ENCODE results near the gene MYL9. TPM values are rescaled to one million over a fixed set of nuclear protein-coding genes. Genes with fewer than 3 reads are reported as not detected.

The MYL9 gene
- total RNA-seq, 6 donors from 2014 or later: 79.6 to 425 (median 169) TPM

DNA sequence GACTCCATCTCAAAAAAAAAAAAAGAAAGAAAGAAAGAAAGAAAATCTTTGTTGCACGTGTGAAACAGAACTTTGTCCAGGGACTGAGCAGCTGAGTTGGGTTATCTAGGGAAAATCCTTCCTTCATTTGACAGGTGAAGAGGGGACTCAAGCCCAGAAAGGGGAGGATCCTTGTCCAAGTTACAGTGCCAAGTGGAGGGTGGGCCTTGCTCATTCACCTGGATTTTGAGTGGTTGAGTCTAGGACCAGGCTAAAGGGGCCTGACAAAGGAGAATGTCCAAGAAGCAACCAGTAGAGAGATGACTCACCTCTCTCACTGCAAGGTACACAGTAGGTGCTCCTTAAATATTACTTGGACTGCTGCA is 34.7 kb downstream of the MYL9 start:
- Histone ChIP-seq H3K36me3 (peaks cover 0 to 21% (median 19%) of the 10 kb centered on the region in 4 donors), H3K27me3 (no peaks in the 10 kb centered on the region), H3K9me3 (no peaks in the 10 kb centered on the region), H3K4me3 (no peak overlapping the region), H3K27ac (peak overlapping the region in 2 of 4 donors; percentile 90 to 91), H3K4me1 (peaks cover 19 to 37% (median 23%) of the 10 kb centered on the region in 4 donors)
- 40 to 53% methylated on average over 1 of the region's 1 CpG for WGBS, 2 donors
- ATAC-seq (ENCODE audit: low FRiP score in 2 of 2) (no peak), DNase-seq (no peak)
- TF ChIP-seq, protein P1, sequence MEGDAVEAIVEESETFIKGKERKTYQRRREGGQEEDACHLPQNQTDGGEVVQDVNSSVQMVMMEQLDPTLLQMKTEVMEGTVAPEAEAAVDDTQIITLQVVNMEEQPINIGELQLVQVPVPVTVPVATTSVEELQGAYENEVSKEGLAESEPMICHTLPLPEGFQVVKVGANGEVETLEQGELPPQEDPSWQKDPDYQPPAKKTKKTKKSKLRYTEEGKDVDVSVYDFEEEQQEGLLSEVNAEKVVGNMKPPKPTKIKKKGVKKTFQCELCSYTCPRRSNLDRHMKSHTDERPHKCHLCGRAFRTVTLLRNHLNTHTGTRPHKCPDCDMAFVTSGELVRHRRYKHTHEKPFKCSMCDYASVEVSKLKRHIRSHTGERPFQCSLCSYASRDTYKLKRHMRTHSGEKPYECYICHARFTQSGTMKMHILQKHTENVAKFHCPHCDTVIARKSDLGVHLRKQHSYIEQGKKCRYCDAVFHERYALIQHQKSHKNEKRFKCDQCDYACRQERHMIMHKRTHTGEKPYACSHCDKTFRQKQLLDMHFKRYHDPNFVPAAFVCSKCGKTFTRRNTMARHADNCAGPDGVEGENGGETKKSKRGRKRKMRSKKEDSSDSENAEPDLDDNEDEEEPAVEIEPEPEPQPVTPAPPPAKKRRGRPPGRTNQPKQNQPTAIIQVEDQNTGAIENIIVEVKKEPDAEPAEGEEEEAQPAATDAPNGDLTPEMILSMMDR (IDR thresholded peaks at IDR 0.05): no peak
- no peak for TF ChIP-seq POLR2AphosphoS5 (IDR thresholded peaks at IDR 0.05)
- TF ChIP-seq POLR2A (IDR thresholded peaks at IDR 0.05): no peak
- no peak for TF ChIP-seq EP300 (IDR thresholded peaks at IDR 0.05)

DNA sequence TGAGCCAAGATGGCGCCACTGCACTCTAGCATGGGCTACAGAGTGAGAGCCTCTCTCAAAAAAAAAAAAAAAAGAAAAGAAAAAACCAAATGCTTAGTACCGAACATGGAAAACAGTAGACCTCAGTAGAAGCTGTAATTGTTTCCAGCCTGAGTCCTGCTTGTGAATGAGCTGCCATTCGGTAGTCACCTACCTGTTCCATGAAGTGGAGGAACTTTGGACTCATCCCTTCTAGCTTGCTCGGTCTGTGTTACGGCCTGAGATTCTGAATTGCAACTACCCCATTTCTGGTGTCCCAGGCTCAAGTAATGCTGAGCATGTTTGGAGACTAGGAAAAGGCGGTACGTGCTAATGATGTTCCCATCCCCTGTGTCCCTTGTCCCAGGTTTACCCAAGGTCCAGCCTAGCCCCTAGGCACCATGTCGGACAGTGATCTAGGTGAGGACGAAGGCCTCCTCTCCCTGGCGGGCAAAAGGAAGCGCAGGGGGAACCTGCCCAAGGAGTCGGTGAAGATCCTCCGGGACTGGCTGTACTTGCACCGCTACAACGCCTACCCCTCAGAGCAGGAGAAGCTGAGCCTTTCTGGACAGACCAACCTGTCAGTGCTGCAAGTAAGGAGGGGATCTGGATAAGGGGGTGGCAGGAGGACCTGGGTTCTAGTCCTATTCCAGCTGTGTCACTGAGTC is 37.2 kb downstream of the MYL9 start:
- WGBS, 2 donors: 90 to 98% methylated on average over 14 to 15 of the region's 15 CpGs
- no peaks in the 10 kb centered on the region for H3K9me3 ChIP-seq
- ATAC-seq (ENCODE audit: low FRiP score in 2 of 2) (no peak), DNase-seq (no peak)
- H3K27ac ChIP-seq: no peak overlapping the region
- H3K4me1 ChIP-seq: peaks cover 15 to 25% (median 20%) of the 10 kb centered on the region in 4 donors
- TF ChIP-seq, protein P1 (IDR thresholded peaks at IDR 0.05): no peak
- TF ChIP-seq POLR2AphosphoS5 (IDR thresholded peaks at IDR 0.05) (no peak), POLR2A (IDR thresholded peaks at IDR 0.05) (no peak), EP300 (IDR thresholded peaks at IDR 0.05) (no peak)
- no peak overlapping the region for H3K4me3 ChIP-seq
- H3K27me3 ChIP-seq: no peaks in the 10 kb centered on the region
- peaks cover 0 to 41% (median 26%) of the 10 kb centered on the region in 4 donors for H3K36me3 ChIP-seq

DNA sequence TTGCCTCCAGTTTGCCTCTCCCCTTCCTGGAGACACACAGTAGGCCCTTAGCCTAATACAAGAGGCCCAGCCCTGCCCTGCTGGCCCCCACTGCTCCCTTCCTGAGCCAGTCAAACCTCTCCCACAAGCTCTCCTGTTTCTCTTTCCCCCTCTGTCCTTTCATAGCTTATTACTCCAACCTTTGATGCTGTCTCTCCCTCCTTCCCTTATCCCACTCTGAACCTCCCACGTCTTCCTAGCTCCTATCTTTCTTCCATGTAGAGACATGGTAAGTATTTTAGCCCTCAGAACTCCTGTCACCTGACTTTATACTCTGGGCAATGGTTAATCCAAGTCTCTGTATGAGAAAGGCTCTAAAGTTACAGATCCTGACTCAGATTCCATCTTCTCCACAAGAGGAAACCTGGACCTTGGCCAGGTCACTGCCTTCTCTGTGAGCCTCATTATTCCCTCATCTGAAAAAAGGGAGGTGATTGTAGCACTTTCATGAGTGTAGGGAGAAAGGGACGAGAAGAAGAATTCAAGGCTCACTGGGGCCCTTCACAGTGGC is 38.8 kb downstream of the MYL9 start:
- peaks cover 0 to 41% (median 26%) of the 10 kb centered on the region in 4 donors for H3K36me3 ChIP-seq
- no peaks in the 10 kb centered on the region for H3K27me3 ChIP-seq
- H3K4me1 ChIP-seq: peaks cover 9 to 17% (median 13%) of the 10 kb centered on the region in 4 donors
- DNase-seq: no peak
- H3K4me3 ChIP-seq: no peak overlapping the region
- ATAC-seq (ENCODE audit: low FRiP score in 2 of 2): no peak
- 84 to 87% methylated on average over 2 of the region's 2 CpGs for WGBS, 2 donors
- H3K27ac ChIP-seq: no peak overlapping the region
- TF ChIP-seq POLR2AphosphoS5 (IDR thresholded peaks at IDR 0.05) (no peak), EP300 (IDR thresholded peaks at IDR 0.05) (no peak), POLR2A (IDR thresholded peaks at IDR 0.05) (no peak)
- TF ChIP-seq, protein P1 (IDR thresholded peaks at IDR 0.05): no peak
- no peaks in the 10 kb centered on the region for H3K9me3 ChIP-seq

DNA sequence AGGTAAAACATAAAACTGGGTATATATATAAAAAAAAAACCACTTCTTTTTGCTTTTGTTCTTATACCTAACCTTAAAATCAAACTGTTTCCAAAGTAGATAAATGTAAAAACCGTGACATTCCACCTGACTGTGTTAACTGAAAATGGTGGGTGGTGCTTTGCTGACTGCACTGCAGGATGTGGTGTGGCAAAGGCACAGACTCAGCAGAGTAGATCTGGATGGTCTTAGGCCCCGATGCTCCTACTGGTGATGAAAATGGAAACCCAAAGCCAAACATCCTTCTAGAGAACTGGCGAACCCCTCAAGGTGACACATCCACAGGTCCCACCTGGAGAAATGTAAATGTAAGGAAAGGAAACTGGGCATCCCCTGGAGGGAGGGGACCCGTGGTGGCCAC is 41.0 kb downstream of the MYL9 start:
- Histone ChIP-seq H3K27me3 (no peaks in the 10 kb centered on the region), H3K4me3 (no peak overlapping the region), H3K27ac (no peak overlapping the region), H3K4me1 (no peaks in the 10 kb centered on the region), H3K9me3 (no peaks in the 10 kb centered on the region), H3K36me3 (peaks cover 0 to 41% (median 26%) of the 10 kb centered on the region in 4 donors)
- ATAC-seq (ENCODE audit: low FRiP score in 2 of 2) (no peak), DNase-seq (no peak)
- 76 to 85% methylated on average over 4 of the region's 4 CpGs for WGBS, 2 donors
- TF ChIP-seq EP300 (IDR thresholded peaks at IDR 0.05) (no peak), POLR2A (IDR thresholded peaks at IDR 0.05) (no peak), POLR2AphosphoS5 (IDR thresholded peaks at IDR 0.05) (no peak)
- TF ChIP-seq, protein P1 (IDR thresholded peaks at IDR 0.05): no peak
